ENCODE results near the gene SLC22A23.

- no peak for TF ChIP-seq POLR2A (IDR thresholded peaks at IDR 0.05)
- TF ChIP-seq EP300 (IDR thresholded peaks at IDR 0.05): no peak
- TF ChIP-seq CTCF (IDR thresholded peaks at IDR 0.05): no peak
- no peak for TF ChIP-seq POLR2AphosphoS5 (IDR thresholded peaks at IDR 0.05)
These were observed 130.5 kb downstream of the SLC22A23 start for GRCh38 chr6:3326184-3326971.

Data from gastroesophageal sphincter (tissue), 3 donors.